ENCODE results near the gene ZC3H4.

ZC3H4 gene

GRCh38 chr19:47111682-47112165 lies 1.9 kb downstream of the ZC3H4 start:
- ATAC-seq = no peak
- TF ChIP-seq TCF4 (CRISPR knock-in tag; IDR thresholded peaks at IDR 0.05; ENCODE audit: borderline replicate concordance) (no peak), PPARA (CRISPR knock-in tag; IDR thresholded peaks at IDR 0.05; ENCODE audit: borderline replicate concordance) (no peak), ESRRG (CRISPR knock-in tag; IDR thresholded peaks at IDR 0.05) (no peak), ZNF8 (CRISPR knock-in tag; IDR thresholded peaks at IDR 0.05) (no peak), PATZ1 (CRISPR knock-in tag; IDR thresholded peaks at IDR 0.05; ENCODE audit: borderline replicate concordance) (no peak)

GRCh38 chr19:47111006-47111621 lies 2.5 kb downstream of the ZC3H4 start:
- no peak for ATAC-seq
- no peak for TF ChIP-seq GLIS3 (CRISPR knock-in tag; IDR thresholded peaks at IDR 0.05)
- TF ChIP-seq ZFP30 (CRISPR knock-in tag; IDR thresholded peaks at IDR 0.05) = no peak
- no peak for TF ChIP-seq PPARA (CRISPR knock-in tag; IDR thresholded peaks at IDR 0.05; ENCODE audit: borderline replicate concordance)
- TF ChIP-seq ZNF565 (CRISPR knock-in tag; conservative IDR thresholded peaks at IDR 0.05; ENCODE audit: low read depth) = no peak
- no peak for TF ChIP-seq OSR1 (CRISPR knock-in tag; IDR thresholded peaks at IDR 0.05)
- no peak for TF ChIP-seq ESRRG (CRISPR knock-in tag; IDR thresholded peaks at IDR 0.05)
- TF ChIP-seq RARB (CRISPR knock-in tag; IDR thresholded peaks at IDR 0.05) = no peak
- no peak for TF ChIP-seq TSHZ2 (CRISPR knock-in tag; IDR thresholded peaks at IDR 0.05)
- TF ChIP-seq ISL1 (CRISPR knock-in tag; IDR thresholded peaks at IDR 0.05) = no peak
- TF ChIP-seq TCF4 (CRISPR knock-in tag; IDR thresholded peaks at IDR 0.05; ENCODE audit: borderline replicate concordance) = no peak

- no peak for TF ChIP-seq ESRRG (CRISPR knock-in tag; IDR thresholded peaks at IDR 0.05)
- no peak for TF ChIP-seq ZNF565 (CRISPR knock-in tag; conservative IDR thresholded peaks at IDR 0.05; ENCODE audit: low read depth)
- no peak for TF ChIP-seq CSDC2 (CRISPR knock-in tag; IDR thresholded peaks at IDR 0.05)
- TF ChIP-seq ZC3H10 (CRISPR knock-in tag; IDR thresholded peaks at IDR 0.05) = no peak
- TF ChIP-seq ZFP3 (CRISPR knock-in tag; IDR thresholded peaks at IDR 0.05) = no peak
- TF ChIP-seq TSHZ2 (CRISPR knock-in tag; IDR thresholded peaks at IDR 0.05) = no peak
- no peak for TF ChIP-seq SNAI2 (CRISPR knock-in tag; IDR thresholded peaks at IDR 0.05)
- TF ChIP-seq OSR1 (CRISPR knock-in tag; IDR thresholded peaks at IDR 0.05) = no peak
- ATAC-seq = no peak
Observed at GRCh38 chr19:47110521-47111005, 3.0 kb downstream of the ZC3H4 start.

- ATAC-seq = no peak
- TF ChIP-seq CSDC2 (CRISPR knock-in tag; IDR thresholded peaks at IDR 0.05) = no peak
- no peak for TF ChIP-seq BACH2 (CRISPR knock-in tag; IDR thresholded peaks at IDR 0.05; ENCODE audit: borderline replicate concordance)
- TF ChIP-seq SNAI2 (CRISPR knock-in tag; IDR thresholded peaks at IDR 0.05) = no peak
- no peak for TF ChIP-seq ZFP3 (CRISPR knock-in tag; IDR thresholded peaks at IDR 0.05)
- no peak for TF ChIP-seq ZFP30 (CRISPR knock-in tag; IDR thresholded peaks at IDR 0.05)
- no peak for TF ChIP-seq ZNF565 (CRISPR knock-in tag; conservative IDR thresholded peaks at IDR 0.05; ENCODE audit: low read depth)
- TF ChIP-seq TCF4 (CRISPR knock-in tag; IDR thresholded peaks at IDR 0.05; ENCODE audit: borderline replicate concordance) = no peak
- no peak for TF ChIP-seq ARNTL (CRISPR knock-in tag; IDR thresholded peaks at IDR 0.05; ENCODE audit: borderline replicate concordance, low read depth)
- TF ChIP-seq GLIS3 (CRISPR knock-in tag; IDR thresholded peaks at IDR 0.05) = no peak
Observed at GRCh38 chr19:47109541-47110375, 3.8 kb downstream of the ZC3H4 start.
